ENCODE results near the gene DCTN1.

Gene DCTN1

GRCh38 chr2:74406035-74406434 is 25.9 kb upstream of the DCTN1 start:
- Histone ChIP-seq H3K4me3 (ENCODE audit: low read length) (no peak overlapping the region), H3K9ac (ENCODE audit: low read length) (no peak overlapping the region), H3K27me3 (ENCODE audit: control insufficient read depth, insufficient read depth, low read length) (peaks cover 3% of the 10 kb centered on the region), H3K4me1 (ENCODE audit: control insufficient read depth, low read depth, low read length) (no peaks in the 10 kb centered on the region), H3K9me3 (ENCODE audit: control insufficient read depth, low read depth, low read length) (no peaks in the 10 kb centered on the region), H3K36me3 (ENCODE audit: control insufficient read depth, low read depth, low read length) (no peaks in the 10 kb centered on the region), H3K27ac (ENCODE audit: low read length) (no peak overlapping the region)

GRCh38 chr2:74401891-74402290 is 21.8 kb upstream of the DCTN1 start:
- Histone ChIP-seq H3K9me3 (ENCODE audit: control insufficient read depth, low read depth, low read length) (no peaks in the 10 kb centered on the region), H3K36me3 (ENCODE audit: control insufficient read depth, low read depth, low read length) (no peaks in the 10 kb centered on the region), H3K9ac (ENCODE audit: low read length) (no peak overlapping the region), H3K4me3 (ENCODE audit: low read length) (no peak overlapping the region), H3K27me3 (ENCODE audit: control insufficient read depth, insufficient read depth, low read length) (no peaks in the 10 kb centered on the region), H3K27ac (ENCODE audit: low read length) (no peak overlapping the region), H3K4me1 (ENCODE audit: control insufficient read depth, low read depth, low read length) (no peaks in the 10 kb centered on the region)

- Histone ChIP-seq H3K9me3 (ENCODE audit: control insufficient read depth, low read depth, low read length) (no peaks in the 10 kb centered on the region), H3K27ac (ENCODE audit: low read length) (no peak overlapping the region), H3K36me3 (ENCODE audit: control insufficient read depth, low read depth, low read length) (no peaks in the 10 kb centered on the region), H3K4me3 (ENCODE audit: low read length) (no peak overlapping the region), H3K27me3 (ENCODE audit: control insufficient read depth, insufficient read depth, low read length) (no peaks in the 10 kb centered on the region), H3K4me1 (ENCODE audit: control insufficient read depth, low read depth, low read length) (no peaks in the 10 kb centered on the region), H3K9ac (ENCODE audit: low read length) (no peak overlapping the region)
Measured at GRCh38 chr2:74399785-74400184, 19.7 kb upstream of the DCTN1 start.

GRCh38 chr2:74396149-74396548 is 16.0 kb upstream of the DCTN1 start:
- Histone ChIP-seq H3K27ac (ENCODE audit: low read length) (no peak overlapping the region), H3K9me3 (ENCODE audit: control insufficient read depth, low read depth, low read length) (no peaks in the 10 kb centered on the region), H3K36me3 (ENCODE audit: control insufficient read depth, low read depth, low read length) (no peaks in the 10 kb centered on the region), H3K4me1 (ENCODE audit: control insufficient read depth, low read depth, low read length) (no peaks in the 10 kb centered on the region), H3K4me3 (ENCODE audit: low read length) (no peak overlapping the region), H3K9ac (ENCODE audit: low read length) (no peak overlapping the region), H3K27me3 (ENCODE audit: control insufficient read depth, insufficient read depth, low read length) (no peaks in the 10 kb centered on the region)

- H3K27me3 ChIP-seq (ENCODE audit: control insufficient read depth, insufficient read depth, low read length) = no peaks in the 10 kb centered on the region
- no peaks in the 10 kb centered on the region for H3K36me3 ChIP-seq (ENCODE audit: control insufficient read depth, low read depth, low read length)
- H3K27ac ChIP-seq (ENCODE audit: low read length) = no peak overlapping the region
- H3K9ac ChIP-seq (ENCODE audit: low read length) = no peak overlapping the region
- H3K4me1 ChIP-seq (ENCODE audit: control insufficient read depth, low read depth, low read length) = peaks cover 7% of the 10 kb centered on the region
- no peaks in the 10 kb centered on the region for H3K9me3 ChIP-seq (ENCODE audit: control insufficient read depth, low read depth, low read length)
- no peak overlapping the region for H3K4me3 ChIP-seq (ENCODE audit: low read length)
Measured at GRCh38 chr2:74393525-74393924, 13.4 kb upstream of the DCTN1 start.

- peak overlapping the region; percentile 99 for H3K4me3 ChIP-seq (ENCODE audit: low read length)
- H3K27ac ChIP-seq (ENCODE audit: low read length) = no peak overlapping the region
- peak overlapping the region; percentile 91 for H3K9ac ChIP-seq (ENCODE audit: low read length)
Measured at GRCh38 chr2:74392449-74392743, 12.3 kb upstream of the DCTN1 start.

GRCh38 chr2:74391580-74392448 is 11.7 kb upstream of the DCTN1 start:
- no peaks in the 10 kb centered on the region for H3K9me3 ChIP-seq (ENCODE audit: control insufficient read depth, low read depth, low read length)
- no peaks in the 10 kb centered on the region for H3K27me3 ChIP-seq (ENCODE audit: control insufficient read depth, insufficient read depth, low read length)
- peak overlapping the region; percentile 91 for H3K9ac ChIP-seq (ENCODE audit: low read length)
- peak overlapping the region; percentile 99 for H3K4me3 ChIP-seq (ENCODE audit: low read length)
- no peaks in the 10 kb centered on the region for H3K36me3 ChIP-seq (ENCODE audit: control insufficient read depth, low read depth, low read length)
- H3K27ac ChIP-seq (ENCODE audit: low read length) = peak overlapping the region; percentile 91
- peaks cover 7% of the 10 kb centered on the region for H3K4me1 ChIP-seq (ENCODE audit: control insufficient read depth, low read depth, low read length)

More at GRCh38 chr2:74392449-74392743, 12.3 kb upstream of the DCTN1 start:
- Histone ChIP-seq H3K4me1 (ENCODE audit: control insufficient read depth, low read depth, low read length) (peaks cover 7% of the 10 kb centered on the region), H3K36me3 (ENCODE audit: control insufficient read depth, low read depth, low read length) (no peaks in the 10 kb centered on the region), H3K27me3 (ENCODE audit: control insufficient read depth, insufficient read depth, low read length) (no peaks in the 10 kb centered on the region), H3K9me3 (ENCODE audit: control insufficient read depth, low read depth, low read length) (no peaks in the 10 kb centered on the region)

GRCh38 chr2:74391209-74391579 is 11.1 kb upstream of the DCTN1 start:
- peaks cover 7% of the 10 kb centered on the region for H3K4me1 ChIP-seq (ENCODE audit: control insufficient read depth, low read depth, low read length)
- H3K36me3 ChIP-seq (ENCODE audit: control insufficient read depth, low read depth, low read length) = no peaks in the 10 kb centered on the region
- peak overlapping the region; percentile 91 for H3K9ac ChIP-seq (ENCODE audit: low read length)
- H3K4me3 ChIP-seq (ENCODE audit: low read length) = peak overlapping the region; percentile 99
- no peaks in the 10 kb centered on the region for H3K27me3 ChIP-seq (ENCODE audit: control insufficient read depth, insufficient read depth, low read length)
- no peaks in the 10 kb centered on the region for H3K9me3 ChIP-seq (ENCODE audit: control insufficient read depth, low read depth, low read length)
- H3K27ac ChIP-seq (ENCODE audit: low read length) = peak overlapping the region; percentile 86

- H3K27ac ChIP-seq (ENCODE audit: low read length) = no peak overlapping the region
- H3K9me3 ChIP-seq (ENCODE audit: control insufficient read depth, low read depth, low read length) = no peaks in the 10 kb centered on the region
- peak overlapping the region; percentile 91 for H3K9ac ChIP-seq (ENCODE audit: low read length)
- no peaks in the 10 kb centered on the region for H3K27me3 ChIP-seq (ENCODE audit: control insufficient read depth, insufficient read depth, low read length)
- H3K4me1 ChIP-seq (ENCODE audit: control insufficient read depth, low read depth, low read length) = peaks cover 7% of the 10 kb centered on the region
- peak overlapping the region; percentile 99 for H3K4me3 ChIP-seq (ENCODE audit: low read length)
- H3K36me3 ChIP-seq (ENCODE audit: control insufficient read depth, low read depth, low read length) = no peaks in the 10 kb centered on the region
Measured at GRCh38 chr2:74390606-74391005, 10.5 kb upstream of the DCTN1 start.

GRCh38 chr2:74387346-74387745 is 7.2 kb upstream of the DCTN1 start:
- Histone ChIP-seq H3K27me3 (ENCODE audit: control insufficient read depth, insufficient read depth, low read length) (no peaks in the 10 kb centered on the region), H3K27ac (ENCODE audit: low read length) (no peak overlapping the region), H3K9me3 (ENCODE audit: control insufficient read depth, low read depth, low read length) (no peaks in the 10 kb centered on the region), H3K4me1 (ENCODE audit: control insufficient read depth, low read depth, low read length) (peaks cover 7% of the 10 kb centered on the region), H3K9ac (ENCODE audit: low read length) (no peak overlapping the region), H3K36me3 (ENCODE audit: control insufficient read depth, low read depth, low read length) (peaks cover 7% of the 10 kb centered on the region), H3K4me3 (ENCODE audit: low read length) (no peak overlapping the region)

- H3K4me1 ChIP-seq (ENCODE audit: control insufficient read depth, low read depth, low read length) = peaks cover 4% of the 10 kb centered on the region
- H3K36me3 ChIP-seq (ENCODE audit: control insufficient read depth, low read depth, low read length) = peaks cover 7% of the 10 kb centered on the region
- no peak overlapping the region for H3K27ac ChIP-seq (ENCODE audit: low read length)
- no peaks in the 10 kb centered on the region for H3K27me3 ChIP-seq (ENCODE audit: control insufficient read depth, insufficient read depth, low read length)
- no peaks in the 10 kb centered on the region for H3K9me3 ChIP-seq (ENCODE audit: control insufficient read depth, low read depth, low read length)
- no peak overlapping the region for H3K9ac ChIP-seq (ENCODE audit: low read length)
- H3K4me3 ChIP-seq (ENCODE audit: low read length) = no peak overlapping the region
Measured at GRCh38 chr2:74385396-74385795, 5.3 kb upstream of the DCTN1 start.

- Histone ChIP-seq H3K9me3 (ENCODE audit: control insufficient read depth, low read depth, low read length) (no peaks in the 10 kb centered on the region), H3K27ac (ENCODE audit: low read length) (no peak overlapping the region), H3K36me3 (ENCODE audit: control insufficient read depth, low read depth, low read length) (peaks cover 7% of the 10 kb centered on the region), H3K9ac (ENCODE audit: low read length) (no peak overlapping the region), H3K4me1 (ENCODE audit: control insufficient read depth, low read depth, low read length) (peaks cover 4% of the 10 kb centered on the region), H3K27me3 (ENCODE audit: control insufficient read depth, insufficient read depth, low read length) (no peaks in the 10 kb centered on the region), H3K4me3 (ENCODE audit: low read length) (no peak overlapping the region)
Measured at GRCh38 chr2:74384051-74384450, 3.9 kb upstream of the DCTN1 start.
